GM20431 (cell line): ENCODE measurements around the gene TMA7.
"Not testable (repeated sequence)": the region's sequence is repeated elsewhere in the genome, so short reads cannot be mapped to it uniquely, and the experiment has no call there.

Experiments used
- in situ Hi-C: fragments of 300-500 bp; cut with MseI, MboI; formaldehyde crosslinking; loops from one replicate; pipeline ENCODE4 v1.15.0; 2020; ENCODE audit warnings: low sequenced_read_pairs; ENCODE audit not compliant: unreplicated experiment

The TMA7 gene

GRCh38 chr3:48480891-48481290 is 40.8 kb downstream of the TMA7 start:
- in situ Hi-C loops = not testable (repeated sequence)

GRCh38 chr3:48482822-48483221 is 42.8 kb downstream of the TMA7 start:
- in situ Hi-C loops = not testable (repeated sequence)

- in situ Hi-C loops = no loop called here
Measured at GRCh38 chr3:48486952-48487351, 46.9 kb downstream of the TMA7 start.

GRCh38 chr3:48492461-48493202 is 52.6 kb downstream of the TMA7 start:
- in situ Hi-C loops = no loop called here

- in situ Hi-C loops = no loop called here
Measured at GRCh38 chr3:48493203-48493501, 53.1 kb downstream of the TMA7 start.
